BE2C (cell line): ENCODE data around the gene ZNF821.

Source experiments
- DNase-seq: peaks from one replicate; pipeline ENCODE4 v3.0.0-alpha.2; 2020
- H3K27me3 ChIP-seq: fragments of 250-450 bp; sonication (Bioruptor Pico); 2 replicates; pipeline ENCODE4 v1.5.1; 2020; ENCODE audit warnings: mild to moderate bottlenecking
- H3K36me3 ChIP-seq: fragments of 250-450 bp; sonication (Bioruptor Pico); 2 replicates; pipeline ENCODE4 v1.5.1; 2020; ENCODE audit warnings: mild to moderate bottlenecking
- H3K4me1 ChIP-seq: fragments of 250-450 bp; sonication (Bioruptor Pico); 2 replicates; pipeline ENCODE4 v1.5.1; 2020
- H3K4me3 ChIP-seq: 2 replicates; pipeline ENCODE4 v1.5.1; 2011; ENCODE audit warnings: low read depth, low read length
- H3K9me3 ChIP-seq: fragments of 250-450 bp; sonication (Bioruptor Pico); 2 replicates; pipeline ENCODE4 v1.5.1; 2020
- CTCF ChIP-seq: IDR thresholded peaks from 2 replicates; pipeline ENCODE4 v1.5.1; 2012; ENCODE audit warnings: mild to moderate bottlenecking, low read depth, low read length

ZNF821 gene

DNA sequence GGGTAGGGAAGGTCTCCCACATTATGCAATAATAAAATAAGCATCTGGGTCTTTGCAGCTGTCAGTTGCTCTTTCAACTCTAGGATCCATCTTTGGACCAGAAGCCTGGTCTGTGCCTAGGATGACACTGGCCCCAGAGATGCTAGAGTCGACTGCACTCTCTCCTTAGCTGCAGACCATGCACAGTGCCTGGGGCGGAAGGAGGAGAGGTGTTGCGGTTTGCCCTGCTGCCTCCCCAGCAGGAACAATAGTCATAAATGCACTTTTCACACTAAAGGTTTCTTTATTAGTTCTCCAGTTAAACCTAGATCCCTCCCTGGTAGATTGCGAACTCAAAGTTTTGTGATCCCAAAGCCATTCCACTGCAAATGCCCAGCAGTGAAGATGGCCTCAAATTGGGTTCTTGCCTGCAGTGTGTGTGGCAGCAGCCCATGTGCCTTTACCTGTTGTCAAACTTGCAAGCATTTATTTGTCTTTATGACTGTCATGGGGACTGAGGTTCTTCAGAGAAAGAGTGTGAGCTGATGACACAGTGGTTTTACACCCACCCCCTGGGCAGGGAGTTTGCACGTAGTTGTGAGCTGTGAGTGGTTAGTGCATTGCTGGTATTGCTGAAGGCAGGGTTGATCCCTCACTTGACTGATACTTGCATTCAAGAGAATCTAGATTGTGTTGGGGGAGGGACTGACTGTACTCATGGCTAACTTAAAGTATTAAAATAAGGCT is 27.9 kb downstream of the ZNF821 start:
- H3K36me3 ChIP-seq = peaks cover 17% of the 10 kb centered on the region
- no peaks in the 10 kb centered on the region for H3K27me3 ChIP-seq
- DNase-seq = no peak
- H3K4me1 ChIP-seq = no peaks in the 10 kb centered on the region
- no peaks in the 10 kb centered on the region for H3K9me3 ChIP-seq
- H3K4me3 ChIP-seq = no peak overlapping the region
- TF ChIP-seq CTCF = no peak

GRCh38 chr16:71854369-71854948 is 29.5 kb downstream of the ZNF821 start:
- Histone ChIP-seq H3K27me3 (no peaks in the 10 kb centered on the region), H3K9me3 (no peaks in the 10 kb centered on the region), H3K36me3 (peaks cover 31% of the 10 kb centered on the region), H3K4me3 (no peak overlapping the region), H3K4me1 (no peaks in the 10 kb centered on the region)
- TF ChIP-seq CTCF = no peak
- DNase-seq = no peak

DNA sequence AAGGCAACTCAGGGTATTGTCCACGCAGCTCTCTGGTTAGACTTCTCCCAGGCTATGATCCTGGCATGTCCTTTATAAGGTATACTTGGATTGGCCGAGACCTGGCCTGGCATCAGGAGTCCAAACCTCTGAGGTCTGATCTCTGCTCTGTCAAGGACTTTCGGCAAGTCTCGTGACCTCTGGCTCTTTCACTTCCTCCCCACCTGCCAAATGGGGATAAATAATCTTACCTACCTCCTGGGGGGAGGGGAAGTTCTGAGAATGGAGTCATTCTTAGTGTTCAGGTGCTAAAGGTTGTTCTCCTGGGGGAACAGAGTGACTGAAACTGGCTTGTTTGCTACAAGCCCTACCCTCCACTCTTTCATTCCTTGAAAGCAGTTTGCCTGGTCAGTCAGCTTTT is 30.6 kb downstream of the ZNF821 start:
- TF ChIP-seq CTCF = no peak
- no peak for DNase-seq
- Histone ChIP-seq H3K36me3 (peaks cover 28% of the 10 kb centered on the region), H3K27me3 (no peaks in the 10 kb centered on the region), H3K9me3 (no peaks in the 10 kb centered on the region), H3K4me3 (no peak overlapping the region), H3K4me1 (no peaks in the 10 kb centered on the region)

DNA sequence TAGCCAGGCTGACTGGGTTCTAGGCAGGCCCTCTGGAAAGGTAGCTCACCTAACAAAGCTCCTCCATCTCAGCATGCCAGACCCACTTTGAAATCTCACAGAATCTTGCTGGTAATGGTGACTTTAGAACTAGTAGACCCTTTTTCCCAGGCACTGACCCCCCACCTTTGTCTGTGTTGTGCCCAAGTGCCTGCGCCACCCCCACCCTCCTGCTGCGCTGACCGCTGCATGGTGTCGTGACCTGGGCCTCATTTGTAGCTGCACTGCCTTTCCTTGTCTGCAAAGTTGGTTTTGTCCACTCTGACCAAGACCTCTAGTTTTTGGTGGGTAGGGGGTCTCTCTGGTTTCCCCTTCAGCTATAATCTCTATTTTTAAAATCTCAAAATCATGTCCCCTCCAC is 31.4 kb downstream of the ZNF821 start:
- Histone ChIP-seq H3K36me3 (peaks cover 24% of the 10 kb centered on the region), H3K4me3 (no peak overlapping the region), H3K4me1 (no peaks in the 10 kb centered on the region), H3K27me3 (no peaks in the 10 kb centered on the region), H3K9me3 (no peaks in the 10 kb centered on the region)
- no peak for TF ChIP-seq CTCF
- DNase-seq = no peak

DNA sequence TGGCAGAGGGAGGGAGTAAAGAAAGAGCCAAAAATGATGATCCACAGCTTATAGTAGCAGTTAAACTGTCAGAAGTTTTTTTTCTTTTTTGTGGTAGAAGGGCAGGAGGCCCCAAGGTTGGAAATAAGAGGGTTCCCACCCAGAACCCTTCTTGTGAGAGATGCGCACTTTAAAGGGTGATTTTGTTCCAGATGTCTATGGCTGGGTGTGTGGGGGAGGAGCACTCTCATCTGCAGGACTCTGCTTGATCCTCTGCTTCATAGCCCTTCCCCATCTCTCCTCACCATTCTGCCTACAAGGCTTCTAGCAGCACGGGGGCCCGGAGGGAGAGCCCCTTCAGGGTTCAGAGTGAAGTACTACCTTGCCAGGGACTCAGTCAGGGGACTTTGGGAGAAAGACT is 31.8 kb downstream of the ZNF821 start:
- Histone ChIP-seq H3K27me3 (no peaks in the 10 kb centered on the region), H3K9me3 (no peaks in the 10 kb centered on the region), H3K36me3 (peaks cover 24% of the 10 kb centered on the region), H3K4me1 (no peaks in the 10 kb centered on the region), H3K4me3 (no peak overlapping the region)
- DNase-seq = no peak
- no peak for TF ChIP-seq CTCF

DNA sequence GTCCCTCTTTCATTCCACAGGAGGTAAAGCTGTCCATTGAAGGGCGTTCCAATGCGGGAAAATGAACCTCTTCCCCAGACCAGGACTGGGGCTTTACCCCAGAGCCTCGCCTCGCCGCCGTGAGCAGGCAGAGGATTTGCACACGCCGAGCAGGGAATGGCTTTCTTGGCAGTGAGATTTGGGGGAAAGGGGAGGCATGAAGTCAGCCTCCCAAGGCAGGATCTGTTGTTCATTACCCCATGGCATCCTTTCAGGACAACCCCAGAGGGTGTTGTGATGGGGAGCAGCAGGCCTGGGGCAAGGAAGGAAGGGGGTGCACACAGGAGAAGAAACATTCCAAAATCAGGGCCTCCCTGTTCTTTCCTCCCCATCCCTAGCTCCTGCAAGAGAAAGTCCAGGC is 32.2 kb downstream of the ZNF821 start:
- DNase-seq = no peak
- H3K9me3 ChIP-seq = no peaks in the 10 kb centered on the region
- H3K27me3 ChIP-seq = no peaks in the 10 kb centered on the region
- H3K36me3 ChIP-seq = peaks cover 24% of the 10 kb centered on the region
- no peak overlapping the region for H3K4me3 ChIP-seq
- TF ChIP-seq CTCF = no peak
- H3K4me1 ChIP-seq = no peaks in the 10 kb centered on the region
